CD14-positive monocyte (primary cell): ENCODE data around the gene HSPA4. TPM values are rescaled to one million over a fixed set of nuclear protein-coding genes. Genes with fewer than 3 reads are reported as not detected.
"Not testable (repeated sequence)": the region's sequence is repeated elsewhere in the genome, so short reads cannot be mapped to it uniquely, and the experiment has no call there.

ENCODE experiments used
- DNase-seq, 3 donors: peaks; one replicate each; pipeline ENCODE4 v3.0.0-alpha.2; 2011 to 2022
- H2AFZ ChIP-seq: 2 replicates; pipeline ENCODE4 v1.6.0; 2012; ENCODE audit warnings: mild to moderate bottlenecking, low read depth, low read length, inconsistent platforms; ENCODE audit not compliant: insufficient read depth, poor library complexity, severe bottlenecking
- H3K27ac ChIP-seq, 2 donors: 1 replicate in 1 of 2; 2 replicates in 1 of 2; pipeline ENCODE4 v1.5.1; 2012 to 2013; ENCODE audit warnings: low read length in 2 of 2, control low read depth in 1 of 2, inconsistent platforms in 1 of 2, low read depth in 1 of 2, mild to moderate bottlenecking in 1 of 2
- H3K27me3 ChIP-seq, 2 donors: one replicate each; pipeline versions ENCODE4 v1.6.0 to v1.6.1; 2011 to 2013; ENCODE audit warnings: low read length in 2 of 2; ENCODE audit not compliant: control insufficient read depth in 2 of 2, insufficient read depth in 2 of 2
- H3K36me3 ChIP-seq, 2 donors: replicated peaks in 1 of 2; 1 replicate in 1 of 2; 2 replicates in 1 of 2; pipeline versions ENCODE4 v1.5.1 to v1.6.1; 2012 to 2013; ENCODE audit warnings: low read length in 2 of 2, control low read depth in 1 of 2, inconsistent platforms in 1 of 2, mild to moderate bottlenecking in 1 of 2; ENCODE audit not compliant: insufficient read depth in 2 of 2, control insufficient read depth in 1 of 2
- H3K4me1 ChIP-seq, 2 donors: 1 replicate in 1 of 2; 2 replicates in 1 of 2; pipeline versions ENCODE4 v1.5.1 to v1.6.1; 2012 to 2013; ENCODE audit warnings: low read length in 2 of 2, control low read depth in 1 of 2, inconsistent platforms in 1 of 2, mild to moderate bottlenecking in 1 of 2, moderate library complexity in 1 of 2; ENCODE audit not compliant: insufficient read depth in 2 of 2, control insufficient read depth in 1 of 2
- H3K4me2 ChIP-seq: replicated peaks from 2 replicates; pipeline ENCODE3; 2012; ENCODE audit warnings: low read length, moderate library complexity, mild to moderate bottlenecking; ENCODE audit not compliant: poor library complexity, severe bottlenecking; ENCODE audit errors: extremely low read depth
- H3K4me3 ChIP-seq, 3 experiments: fragments of 200-600 bp in 1 of 3; sonication (generic) in 1 of 3; replicated peaks in 1 of 3; 1 replicate in 2 of 3; 2 replicates in 1 of 3; pipeline ENCODE4 v1.5.1; 2011 to 2013; ENCODE audit warnings: low read length in 3 of 3, mild to moderate bottlenecking in 3 of 3, control low read depth in 2 of 3, low read depth in 2 of 3, inconsistent platforms in 1 of 3, moderate library complexity in 1 of 3
- H3K79me2 ChIP-seq: 2 replicates; pipeline ENCODE4 v1.6.0; 2012; ENCODE audit warnings: mild to moderate bottlenecking, control low read depth, inconsistent platforms, low read length, moderate library complexity; ENCODE audit not compliant: insufficient read depth
- H3K9ac ChIP-seq: 2 replicates; pipeline ENCODE4 v1.6.0; 2017; ENCODE audit warnings: low read length, mild to moderate bottlenecking; ENCODE audit not compliant: insufficient read depth, poor library complexity, severe bottlenecking
- H3K9me3 ChIP-seq, 2 donors: replicated peaks in 1 of 2; 1 replicate in 1 of 2; 2 replicates in 1 of 2; pipeline versions ENCODE4 v1.5.1 to v1.6.1; 2012 to 2013; ENCODE audit warnings: low read length in 2 of 2, control low read depth in 1 of 2; ENCODE audit not compliant: control insufficient read depth in 1 of 2, insufficient read depth in 1 of 2
- H4K20me1 ChIP-seq: 2 replicates; pipeline ENCODE4 v1.6.0; 2012; ENCODE audit warnings: mild to moderate bottlenecking, low read length, control low read depth, moderate library complexity; ENCODE audit not compliant: insufficient read depth
- H3K27ac Mint-ChIP-seq, 7 donors: one replicate each; pipeline ENCODE4 v1.8.0; 2020; ENCODE audit warnings: mild to moderate bottlenecking in 7 of 7, mixed read lengths in 7 of 7, moderate library complexity in 6 of 7, inconsistent platforms in 2 of 7
- H3K27me3 Mint-ChIP-seq, 3 donors: one replicate each; pipeline ENCODE4 v1.8.0; 2021 to 2022; ENCODE audit warnings: low read depth in 3 of 3, mild to moderate bottlenecking in 3 of 3, mixed read lengths in 3 of 3, moderate library complexity in 3 of 3, inconsistent platforms in 1 of 3
- H3K36me3 Mint-ChIP-seq, 2 donors: one replicate each; pipeline ENCODE4 v1.8.0; 2020; ENCODE audit warnings: mixed read lengths in 2 of 2, inconsistent platforms in 1 of 2, mild to moderate bottlenecking in 1 of 2
- H3K4me1 Mint-ChIP-seq: one replicate; pipeline ENCODE4 v1.8.0; 2020; ENCODE audit warnings: mild to moderate bottlenecking, mixed read lengths
- H3K4me3 Mint-ChIP-seq, 2 donors: one replicate each; pipeline ENCODE4 v1.8.0; 2020; ENCODE audit warnings: mild to moderate bottlenecking in 2 of 2, mixed read lengths in 2 of 2, moderate library complexity in 1 of 2
- H3K9me3 Mint-ChIP-seq, 7 donors: one replicate each; pipeline ENCODE4 v1.8.0; 2020 to 2022; ENCODE audit warnings: mixed read lengths in 7 of 7, mild to moderate bottlenecking in 6 of 7, moderate library complexity in 6 of 7, inconsistent platforms in 2 of 7
- CTCF ChIP-seq: fragments of 200-600 bp; IDR thresholded peaks from one replicate; pipeline ENCODE4 v1.8.0; 2022; ENCODE audit warnings: antibody characterized with exemption, mild to moderate bottlenecking
- WGBS: methylation state at CpG from one replicate; pipeline ENCODE4 v1.1.5; 2013; ENCODE audit warnings: missing lambda C conversion rate; ENCODE audit not compliant: insufficient coverage; 5-methylcytosine and 5-hydroxymethylcytosine counted together
- intact Hi-C, 2 donors: fragments of 100-400 bp; cut with micrococcal nuclease; formaldehyde crosslinking; loops; one replicate each; pipeline versions ENCODE4 v1.15.0 to v1.15.1; 2023
- polyA plus RNA-seq, 3 donors: library from polyadenylated mRNA; depleted of rRNA in 1 of 3; unstranded in 2 of 3; stranded (reverse) in 1 of 3; fragments of 300-500 nt in 2 of 3; fragments of >200 nt in 1 of 3; fragmentation: Illumina TruSeq in 2 of 3; gene quantifications; 1 replicate in 2 of 3; 2 replicates in 1 of 3; pipeline ENCODE4 v1.2.3, GENCODE V29; 2012 to 2021

The HSPA4 gene
- polyA plus RNA-seq, 3 donors: 15.7 to 52.0 (median 27.7) TPM

- Mint-ChIP-seq H3K4me1 (peaks cover 8% of the 10 kb centered on the region), H3K9me3 (peaks cover 0 to 9% (median 7%) of the 10 kb centered on the region in 7 donors), H3K27me3 (no peaks in the 10 kb centered on the region), H3K36me3 (no peaks in the 10 kb centered on the region), H3K4me3 (no peak overlapping the region), H3K27ac (no peak overlapping the region)
- Histone ChIP-seq H3K4me2 (no peak overlapping the region), H3K4me3 (no peak overlapping the region), H3K27ac (no peak overlapping the region), H3K36me3 (no peaks in the 10 kb centered on the region), H4K20me1 (no peaks in the 10 kb centered on the region), H3K9me3 (no peaks in the 10 kb centered on the region), H3K79me2 (no peaks in the 10 kb centered on the region), H3K9ac (no peak overlapping the region), H3K4me1 (peaks cover 4 to 5% of the 10 kb centered on the region in 2 donors), H2AFZ (no peak overlapping the region), H3K27me3 (no peaks in the 10 kb centered on the region)
- intact Hi-C loops: no loop called here
- 100% methylated on average over 1 of the region's 2 CpGs for WGBS
- TF ChIP-seq CTCF: no peak
- DNase-seq: no peak
Measured at GRCh38 chr5:133132717-133133116, 80.9 kb downstream of the HSPA4 start.

DNA sequence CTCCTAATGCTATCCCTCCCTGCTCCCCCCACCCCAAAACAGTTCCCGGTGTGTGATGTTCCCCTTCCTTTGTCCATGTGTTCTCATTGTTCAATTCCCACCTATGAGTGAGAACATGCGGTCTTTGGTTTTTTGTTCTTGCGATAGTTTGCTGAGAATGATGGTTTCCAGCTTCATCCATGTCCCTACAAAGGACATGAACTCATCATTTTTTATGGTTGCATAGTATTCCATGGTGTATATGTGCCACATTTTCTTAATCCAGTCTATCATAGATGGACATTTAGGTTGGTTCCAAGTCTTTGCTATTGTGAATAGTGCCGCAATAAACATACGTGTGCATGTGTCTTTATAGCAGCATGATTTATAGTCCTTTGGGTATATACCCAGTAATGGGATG is 81.4 kb downstream of the HSPA4 start:
- H3K4me3 Mint-ChIP-seq, H3K9ac ChIP-seq, H4K20me1 ChIP-seq, H3K4me3 ChIP-seq, H3K79me2 ChIP-seq, H3K27ac ChIP-seq, H3K9me3 ChIP-seq, H3K9me3 Mint-ChIP-seq, DNase-seq, H3K27me3 Mint-ChIP-seq, H2AFZ ChIP-seq, H3K4me1 Mint-ChIP-seq, intact Hi-C loops, H3K27ac Mint-ChIP-seq, H3K36me3 Mint-ChIP-seq, H3K27me3 ChIP-seq, H3K4me1 ChIP-seq, H3K4me2 ChIP-seq, H3K36me3 ChIP-seq: not testable (repeated sequence)
- no CpG with 5 or more reads among the region's 5 CpGs for WGBS

- H3K79me2 ChIP-seq, H3K4me3 Mint-ChIP-seq, H3K4me1 ChIP-seq, H3K36me3 ChIP-seq, H3K9ac ChIP-seq, H3K9me3 Mint-ChIP-seq, H3K4me3 ChIP-seq, H3K27me3 ChIP-seq, DNase-seq, H4K20me1 ChIP-seq, H3K36me3 Mint-ChIP-seq, H3K9me3 ChIP-seq, H3K27me3 Mint-ChIP-seq, H3K4me2 ChIP-seq, H3K27ac Mint-ChIP-seq, intact Hi-C loops, H3K27ac ChIP-seq, H2AFZ ChIP-seq: not testable (repeated sequence)
- no CpG with 5 or more reads among the region's 2 CpGs for WGBS
- H3K4me1 Mint-ChIP-seq: peaks cover 18% of the 10 kb centered on the region
Measured at GRCh38 chr5:133136890-133137289, 85.1 kb downstream of the HSPA4 start.
